Hepatocyte (in vitro differentiated cells): ENCODE measurements around the gene SYNPO2. TPM values are rescaled to one million over a fixed set of nuclear protein-coding genes. Genes with fewer than 3 reads are reported as not detected.

Experiments used
- DNase-seq: peaks from one replicate; pipeline ENCODE4 v3.0.0-alpha.2; 2016; ENCODE audit warnings: low spot score
- H2AFZ ChIP-seq: fragments of 200-600 bp; sonication (generic); 2 replicates; pipeline ENCODE4 v1.6.0; 2016; ENCODE audit warnings: antibody characterized with exemption, mild to moderate bottlenecking
- H3K27ac ChIP-seq: fragments of 200-600 bp; sonication (generic); 2 replicates; pipeline ENCODE4 v1.5.1; 2016; ENCODE audit warnings: mild to moderate bottlenecking
- H3K27me3 ChIP-seq: fragments of 200-600 bp; sonication (generic); 2 replicates; pipeline ENCODE4 v1.6.1; 2016
- H3K36me3 ChIP-seq: fragments of 200-600 bp; sonication (generic); replicated peaks from 2 replicates; pipeline ENCODE4 v1.5.1; 2016; ENCODE audit warnings: low read depth; ENCODE audit not compliant: insufficient read depth
- H3K4me1 ChIP-seq: fragments of 200-600 bp; sonication (generic); 2 replicates; pipeline ENCODE4 v1.5.1; 2016; ENCODE audit warnings: mild to moderate bottlenecking, moderate library complexity; ENCODE audit not compliant: insufficient read depth
- H3K4me2 ChIP-seq: fragments of 200-600 bp; sonication (generic); 2 replicates; pipeline ENCODE4 v1.6.0; 2016
- H3K4me3 ChIP-seq: fragments of 200-600 bp; sonication (generic); 2 replicates; pipeline ENCODE4 v1.5.1; 2016; ENCODE audit warnings: mild to moderate bottlenecking
- H3K79me2 ChIP-seq: fragments of 200-600 bp; sonication (generic); 2 replicates; pipeline ENCODE4 v1.6.0; 2017; ENCODE audit warnings: mild to moderate bottlenecking
- H3K9me2 ChIP-seq: fragments of 200-600 bp; sonication (generic); replicated peaks from 2 replicates; pipeline ENCODE4 v1.6.0; 2017; ENCODE audit warnings: mild to moderate bottlenecking; ENCODE audit not compliant: insufficient read depth
- H3K9me3 ChIP-seq: fragments of 200-600 bp; sonication (generic); 2 replicates; pipeline ENCODE4 v1.5.1; 2016; ENCODE audit warnings: low read depth, mild to moderate bottlenecking
- H4K20me1 ChIP-seq: fragments of 200-600 bp; sonication (generic); 2 replicates; pipeline ENCODE4 v1.6.0; 2016; ENCODE audit warnings: mild to moderate bottlenecking; ENCODE audit not compliant: insufficient read depth, poor library complexity, severe bottlenecking
- EZH2 ChIP-seq: fragments of 200-600 bp; sonication (generic); IDR thresholded peaks from 2 replicates; pipeline ENCODE4 v1.6.1; 2016; ENCODE audit warnings: antibody characterized with exemption, mild to moderate bottlenecking, borderline replicate concordance
- EZH2phosphoT487 ChIP-seq: fragments of 200-600 bp; sonication (generic); IDR thresholded peaks from one replicate; pipeline ENCODE4 v1.6.1; 2018; ENCODE audit warnings: antibody characterized with exemption, mild to moderate bottlenecking, low read depth, moderate library complexity; ENCODE audit not compliant: unreplicated experiment, severe bottlenecking
- WGBS: methylation state at CpG from one replicate; pipeline ENCODE4 v1.1.6; 2016; ENCODE audit warnings: low lambda C conversion rate; ENCODE audit errors: missing lambda C conversion rate; 5-methylcytosine and 5-hydroxymethylcytosine counted together
- polyA plus RNA-seq: library from polyadenylated mRNA; unstranded; fragments of >200 nt; fragmentation: Nextera tagmentation; extraction: Ambion mirVana; gene quantifications from 2 replicates; pipeline ENCODE4 v1.2.1, GENCODE V29; 2016
- total RNA-seq: library from RNA; depleted of rRNA; stranded (reverse); fragments of >200 nt; gene quantifications from 2 replicates; pipeline ENCODE4 v1.2.3, GENCODE V29; 2014
- TF ChIP-seq, protein P1 (sequence below): fragments of 200-600 bp; sonication (generic); IDR thresholded peaks from 2 replicates; pipeline ENCODE4 v1.5.1; 2016; ENCODE audit warnings: antibody characterized with exemption, mild to moderate bottlenecking; ENCODE audit not compliant: poor library complexity

SYNPO2 gene
- total and polyA plus RNA-seq, 2 experiments from 2014 or later = 3.5 to 12.6 TPM

DNA sequence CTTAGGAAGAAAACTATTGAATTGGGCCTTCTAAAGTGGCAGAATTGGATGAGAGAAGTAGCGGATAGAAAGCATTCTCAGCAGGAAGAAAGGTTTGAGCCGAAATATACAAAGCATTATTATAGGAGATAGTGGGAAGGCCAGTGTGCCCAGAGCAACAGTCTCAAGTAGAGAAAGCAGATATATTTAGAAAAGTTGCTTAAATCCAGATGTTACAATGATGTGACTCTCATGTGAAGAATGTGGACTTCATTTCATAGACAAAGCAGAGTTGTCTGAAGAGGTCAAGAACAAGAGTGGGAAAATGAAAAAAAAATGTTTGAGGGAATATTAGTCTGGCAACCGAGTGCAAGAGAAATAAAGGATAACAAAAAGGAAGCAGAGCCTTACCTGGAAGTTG lies 66.9 kb downstream of the SYNPO2 start:
- Histone ChIP-seq H3K27ac (no peak overlapping the region), H3K27me3 (no peaks in the 10 kb centered on the region), H3K4me2 (no peak overlapping the region), H3K4me3 (no peak overlapping the region), H3K9me3 (no peaks in the 10 kb centered on the region), H3K36me3 (no peaks in the 10 kb centered on the region), H3K4me1 (no peaks in the 10 kb centered on the region), H3K79me2 (no peaks in the 10 kb centered on the region), H4K20me1 (no peaks in the 10 kb centered on the region), H3K9me2 (no peaks in the 10 kb centered on the region), H2AFZ (no peak overlapping the region)
- no peak for DNase-seq
- TF ChIP-seq EZH2 = no peak
- TF ChIP-seq EZH2phosphoT487 = no peak
- TF ChIP-seq, protein P1, sequence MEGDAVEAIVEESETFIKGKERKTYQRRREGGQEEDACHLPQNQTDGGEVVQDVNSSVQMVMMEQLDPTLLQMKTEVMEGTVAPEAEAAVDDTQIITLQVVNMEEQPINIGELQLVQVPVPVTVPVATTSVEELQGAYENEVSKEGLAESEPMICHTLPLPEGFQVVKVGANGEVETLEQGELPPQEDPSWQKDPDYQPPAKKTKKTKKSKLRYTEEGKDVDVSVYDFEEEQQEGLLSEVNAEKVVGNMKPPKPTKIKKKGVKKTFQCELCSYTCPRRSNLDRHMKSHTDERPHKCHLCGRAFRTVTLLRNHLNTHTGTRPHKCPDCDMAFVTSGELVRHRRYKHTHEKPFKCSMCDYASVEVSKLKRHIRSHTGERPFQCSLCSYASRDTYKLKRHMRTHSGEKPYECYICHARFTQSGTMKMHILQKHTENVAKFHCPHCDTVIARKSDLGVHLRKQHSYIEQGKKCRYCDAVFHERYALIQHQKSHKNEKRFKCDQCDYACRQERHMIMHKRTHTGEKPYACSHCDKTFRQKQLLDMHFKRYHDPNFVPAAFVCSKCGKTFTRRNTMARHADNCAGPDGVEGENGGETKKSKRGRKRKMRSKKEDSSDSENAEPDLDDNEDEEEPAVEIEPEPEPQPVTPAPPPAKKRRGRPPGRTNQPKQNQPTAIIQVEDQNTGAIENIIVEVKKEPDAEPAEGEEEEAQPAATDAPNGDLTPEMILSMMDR = no peak
- 83% methylated on average over 3 of the region's 3 CpGs for WGBS

DNA sequence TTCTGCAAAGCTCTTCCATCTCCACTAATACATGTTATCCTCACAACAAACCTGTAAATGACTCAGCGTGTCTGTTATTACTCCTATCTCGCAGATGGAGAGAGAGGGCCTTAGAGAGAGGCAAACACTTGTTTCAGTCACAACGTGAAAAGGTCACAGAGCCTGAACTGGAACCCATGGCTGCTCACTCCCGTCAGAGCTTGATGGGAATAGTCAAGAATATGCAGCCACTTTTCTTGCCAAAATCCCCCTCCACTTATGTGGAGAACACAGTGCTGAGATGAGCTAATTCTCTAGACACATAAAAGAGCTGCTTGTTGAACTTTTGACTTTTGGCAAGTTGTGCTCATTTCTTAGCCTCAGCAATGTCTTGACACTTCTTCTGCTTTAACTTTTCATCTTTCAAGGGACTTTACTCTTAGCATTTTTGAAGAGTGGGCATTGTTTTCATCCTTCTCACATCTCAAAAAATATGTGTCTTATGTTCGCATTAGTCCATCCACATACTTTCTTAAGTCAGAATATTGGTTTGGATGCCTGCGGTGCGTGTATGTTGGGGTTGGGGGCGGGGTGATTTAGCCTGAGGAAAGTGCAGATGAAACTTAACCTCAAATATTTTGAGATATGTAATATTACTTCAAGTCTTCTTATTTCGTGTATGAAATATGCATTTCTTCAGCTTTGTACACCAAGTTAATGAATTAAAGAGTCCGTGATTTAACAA lies 69.2 kb downstream of the SYNPO2 start:
- no peak overlapping the region for H3K4me3 ChIP-seq
- H3K9me2 ChIP-seq = no peaks in the 10 kb centered on the region
- TF ChIP-seq EZH2phosphoT487 (no peak), EZH2 (no peak)
- TF ChIP-seq, protein P1 = no peak
- no peaks in the 10 kb centered on the region for H3K36me3 ChIP-seq
- no peak overlapping the region for H3K27ac ChIP-seq
- no peaks in the 10 kb centered on the region for H3K27me3 ChIP-seq
- 73% methylated on average over 10 of the region's 10 CpGs for WGBS
- no peak overlapping the region for H3K4me2 ChIP-seq
- H3K79me2 ChIP-seq = no peaks in the 10 kb centered on the region
- no peaks in the 10 kb centered on the region for H3K4me1 ChIP-seq
- DNase-seq = no peak
- no peaks in the 10 kb centered on the region for H4K20me1 ChIP-seq
- H3K9me3 ChIP-seq = no peaks in the 10 kb centered on the region
- H2AFZ ChIP-seq = no peak overlapping the region

DNA sequence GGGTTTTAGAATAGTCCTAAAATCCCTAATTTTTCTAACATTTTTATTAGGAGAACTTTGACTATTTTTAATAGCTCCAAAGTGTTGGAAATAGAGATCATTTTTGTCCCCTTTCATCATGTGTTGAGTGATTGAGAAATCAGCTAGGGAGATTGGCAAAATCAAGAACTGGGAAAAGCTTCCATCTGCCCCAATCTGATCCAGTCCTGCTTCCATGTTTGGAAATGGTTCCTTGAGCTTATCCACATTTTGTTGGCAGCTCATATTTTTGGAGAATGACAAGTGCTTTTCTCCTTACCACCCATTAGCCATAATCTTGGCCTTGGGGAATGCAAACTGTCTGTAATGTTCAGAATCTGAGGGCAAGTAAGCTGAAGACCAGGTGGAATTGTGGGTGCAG lies 73.9 kb downstream of the SYNPO2 start:
- Histone ChIP-seq H2AFZ (no peak overlapping the region), H3K27me3 (no peaks in the 10 kb centered on the region), H3K9me2 (no peaks in the 10 kb centered on the region), H4K20me1 (no peaks in the 10 kb centered on the region), H3K9me3 (no peaks in the 10 kb centered on the region), H3K36me3 (no peaks in the 10 kb centered on the region), H3K79me2 (no peaks in the 10 kb centered on the region), H3K4me1 (no peaks in the 10 kb centered on the region), H3K27ac (no peak overlapping the region), H3K4me3 (no peak overlapping the region), H3K4me2 (no peak overlapping the region)
- no peak for TF ChIP-seq EZH2
- TF ChIP-seq, protein P1 = no peak
- no peak for TF ChIP-seq EZH2phosphoT487
- no peak for DNase-seq
